ENCODE results near the gene CES4A. TPM values are rescaled to one million over a fixed set of nuclear protein-coding genes. Genes with fewer than 3 reads are reported as not detected.
A peak's percentile ranks its signal among the peaks of the same experiment; 100 is the strongest.
"Not testable (repeated sequence)": the region's sequence is repeated elsewhere in the genome, so short reads cannot be mapped to it uniquely, and the experiment has no call there.

Gene CES4A
- total RNA-seq (10 to 100 TPM; 17.8 to 20.0 TPM), total RNA-seq (13.7 to 23.8 reads per million in 2 donors)

GRCh38 chr16:66988197-66988788 lies at the start of gene CES4A:
TSS of gene CES4A (plus strand) at chr16:66988589. CDS start at chr16:66988773, 184 bp downstream.
- H3K36me3 Mint-ChIP-seq (ENCODE audit: low read depth): no peaks in the 10 kb centered on the region
- H3K4me3 Mint-ChIP-seq: no peak within 1 kb of the TSS
- DNase-seq: no peak
- no peaks in the 10 kb centered on the region for H3K27me3 Mint-ChIP-seq
- H3K27ac Mint-ChIP-seq: no peak within 1 kb of the TSS
- no peaks in the 10 kb centered on the region for H3K9me3 ChIP-seq (ENCODE audit: control insufficient read depth, low read length, poor library complexity, severe bottlenecking)
- ATAC-seq: no peak
- H3K4me1 Mint-ChIP-seq: peaks cover 25% of the 10 kb centered on the region

GRCh38 chr16:66939366-66939765 lies 49.0 kb upstream of the CES4A start:
- Mint-ChIP-seq H3K27me3 (no peaks in the 10 kb centered on the region), H3K4me1 (peaks cover 19% of the 10 kb centered on the region), H3K4me3 (no peak overlapping the region), H3K27ac (no peak overlapping the region), H3K36me3 (ENCODE audit: low read depth) (peaks cover 6% of the 10 kb centered on the region)
- DNase-seq (no peak), ATAC-seq (no peak)
- H3K9me3 ChIP-seq (ENCODE audit: control insufficient read depth, low read length, poor library complexity, severe bottlenecking): no peaks in the 10 kb centered on the region

GRCh38 chr16:66940236-66940635 lies 48.2 kb upstream of the CES4A start:
- H3K4me1 Mint-ChIP-seq: peaks cover 16% of the 10 kb centered on the region
- H3K4me3 Mint-ChIP-seq: no peak overlapping the region
- H3K27me3 Mint-ChIP-seq: no peaks in the 10 kb centered on the region
- H3K36me3 Mint-ChIP-seq (ENCODE audit: low read depth): peaks cover 6% of the 10 kb centered on the region
- no peak overlapping the region for H3K27ac Mint-ChIP-seq
- ATAC-seq (no peak), DNase-seq (no peak)
- no peaks in the 10 kb centered on the region for H3K9me3 ChIP-seq (ENCODE audit: control insufficient read depth, low read length, poor library complexity, severe bottlenecking)

GRCh38 chr16:66942981-66943380 lies 45.4 kb upstream of the CES4A start:
- DNase-seq: no peak
- H3K9me3 ChIP-seq (ENCODE audit: control insufficient read depth, low read length, poor library complexity, severe bottlenecking): no peaks in the 10 kb centered on the region
- peaks cover 6% of the 10 kb centered on the region for H3K36me3 Mint-ChIP-seq (ENCODE audit: low read depth)
- peaks cover 10% of the 10 kb centered on the region for H3K4me1 Mint-ChIP-seq
- no peak for ATAC-seq
- H3K27me3 Mint-ChIP-seq: no peaks in the 10 kb centered on the region
- no peak overlapping the region for H3K27ac Mint-ChIP-seq
- H3K4me3 Mint-ChIP-seq: no peak overlapping the region

GRCh38 chr16:66943426-66944053 lies 44.8 kb upstream of the CES4A start:
- DNase-seq: no peak

GRCh38 chr16:66944054-66944441 lies 44.3 kb upstream of the CES4A start:
- H3K4me3 Mint-ChIP-seq: no peak overlapping the region
- peaks cover 6% of the 10 kb centered on the region for H3K36me3 Mint-ChIP-seq (ENCODE audit: low read depth)

More at GRCh38 chr16:66943426-66944053, 44.8 kb upstream of the CES4A start:
- H3K9me3 ChIP-seq (ENCODE audit: control insufficient read depth, low read length, poor library complexity, severe bottlenecking): no peaks in the 10 kb centered on the region
- H3K27ac Mint-ChIP-seq: peak overlapping the region; percentile 37
- H3K4me1 Mint-ChIP-seq: peaks cover 15% of the 10 kb centered on the region
- H3K36me3 Mint-ChIP-seq (ENCODE audit: low read depth): peaks cover 6% of the 10 kb centered on the region
- H3K27me3 Mint-ChIP-seq: peaks cover 6% of the 10 kb centered on the region
- no peak for ATAC-seq
- no peak overlapping the region for H3K4me3 Mint-ChIP-seq

GRCh38 chr16:66944971-66945370 lies 43.4 kb upstream of the CES4A start:
- H3K9me3 ChIP-seq (ENCODE audit: control insufficient read depth, low read length, poor library complexity, severe bottlenecking); H3K36me3 Mint-ChIP-seq (ENCODE audit: low read depth); ATAC-seq: not testable (repeated sequence)

More at GRCh38 chr16:66944054-66944441, 44.3 kb upstream of the CES4A start:
- Mint-ChIP-seq H3K27ac (peak overlapping the region; percentile 37), H3K27me3 (peaks cover 11% of the 10 kb centered on the region), H3K4me1 (peaks cover 18% of the 10 kb centered on the region)
- no peak for ATAC-seq
- H3K9me3 ChIP-seq (ENCODE audit: control insufficient read depth, low read length, poor library complexity, severe bottlenecking): no peaks in the 10 kb centered on the region
- DNase-seq: no peak

GRCh38 chr16:66945939-66946338 lies 42.5 kb upstream of the CES4A start:
- H3K4me1 Mint-ChIP-seq: peaks cover 24% of the 10 kb centered on the region
- DNase-seq: no peak
- no peak overlapping the region for H3K4me3 Mint-ChIP-seq
- no peak for ATAC-seq
- no peak overlapping the region for H3K27ac Mint-ChIP-seq
- H3K27me3 Mint-ChIP-seq: peaks cover 25% of the 10 kb centered on the region
- H3K9me3 ChIP-seq (ENCODE audit: control insufficient read depth, low read length, poor library complexity, severe bottlenecking): no peaks in the 10 kb centered on the region
- peaks cover 6% of the 10 kb centered on the region for H3K36me3 Mint-ChIP-seq (ENCODE audit: low read depth)

More at GRCh38 chr16:66944971-66945370, 43.4 kb upstream of the CES4A start:
- H3K27ac Mint-ChIP-seq: peak overlapping the region; percentile 39
- H3K4me3 Mint-ChIP-seq, DNase-seq: not testable (repeated sequence)
- H3K27me3 Mint-ChIP-seq: peaks cover 20% of the 10 kb centered on the region
- H3K4me1 Mint-ChIP-seq: peaks cover 20% of the 10 kb centered on the region

- H3K27ac Mint-ChIP-seq: peak overlapping the region; percentile 89
- H3K4me3 Mint-ChIP-seq: peak overlapping the region; percentile 43
- peaks cover 3% of the 10 kb centered on the region for H3K9me3 ChIP-seq (ENCODE audit: control insufficient read depth, low read length, poor library complexity, severe bottlenecking)
- H3K4me1 Mint-ChIP-seq: peaks cover 24% of the 10 kb centered on the region
- DNase-seq: no peak
- no peak for ATAC-seq
- H3K36me3 Mint-ChIP-seq (ENCODE audit: low read depth): peaks cover 6% of the 10 kb centered on the region
- H3K27me3 Mint-ChIP-seq: peaks cover 30% of the 10 kb centered on the region
These were observed 41.8 kb upstream of the CES4A start for GRCh38 chr16:66946541-66946940.

- H3K4me1 Mint-ChIP-seq: peaks cover 24% of the 10 kb centered on the region
- no peak for DNase-seq
- H3K9me3 ChIP-seq (ENCODE audit: control insufficient read depth, low read length, poor library complexity, severe bottlenecking): peaks cover 4% of the 10 kb centered on the region
- H3K27me3 Mint-ChIP-seq: peaks cover 34% of the 10 kb centered on the region
- peaks cover 6% of the 10 kb centered on the region for H3K36me3 Mint-ChIP-seq (ENCODE audit: low read depth)
- peak overlapping the region; percentile 43 for H3K4me3 Mint-ChIP-seq
- ATAC-seq: no peak
- H3K27ac Mint-ChIP-seq: peak overlapping the region; percentile 89
These were observed 41.5 kb upstream of the CES4A start for GRCh38 chr16:66946974-66947301.

GRCh38 chr16:66947302-66948065 lies 40.9 kb upstream of the CES4A start:
- peak overlapping the region; percentile 89 for H3K4me3 Mint-ChIP-seq
- H3K4me1 Mint-ChIP-seq: peaks cover 24% of the 10 kb centered on the region
- DNase-seq (peak; percentile 62 to 81 (median 68)), ATAC-seq (peak; percentile 94)
- H3K9me3 ChIP-seq (ENCODE audit: control insufficient read depth, low read length, poor library complexity, severe bottlenecking): peaks cover 4% of the 10 kb centered on the region
- peak overlapping the region; percentile 89 for H3K27ac Mint-ChIP-seq
- peaks cover 3% of the 10 kb centered on the region for H3K36me3 Mint-ChIP-seq (ENCODE audit: low read depth)
- peaks cover 34% of the 10 kb centered on the region for H3K27me3 Mint-ChIP-seq

GRCh38 chr16:66948134-66948836 lies 40.1 kb upstream of the CES4A start:
- H3K36me3 Mint-ChIP-seq (ENCODE audit: low read depth): no peaks in the 10 kb centered on the region
- no peak overlapping the region for H3K27ac Mint-ChIP-seq
- H3K9me3 ChIP-seq (ENCODE audit: control insufficient read depth, low read length, poor library complexity, severe bottlenecking): peaks cover 4% of the 10 kb centered on the region
- ATAC-seq (peak; percentile 16), DNase-seq (no peak)
- peak overlapping the region; percentile 89 for H3K4me3 Mint-ChIP-seq
- H3K4me1 Mint-ChIP-seq: peaks cover 24% of the 10 kb centered on the region
- H3K27me3 Mint-ChIP-seq: peaks cover 40% of the 10 kb centered on the region

GRCh38 chr16:66948837-66949225 lies 39.6 kb upstream of the CES4A start:
- H3K4me3 Mint-ChIP-seq: no peak overlapping the region
- DNase-seq: no peak
- no peak for ATAC-seq
- H3K9me3 ChIP-seq (ENCODE audit: control insufficient read depth, low read length, poor library complexity, severe bottlenecking): peaks cover 4% of the 10 kb centered on the region
- peaks cover 24% of the 10 kb centered on the region for H3K4me1 Mint-ChIP-seq
- H3K36me3 Mint-ChIP-seq (ENCODE audit: low read depth): no peaks in the 10 kb centered on the region
- no peak overlapping the region for H3K27ac Mint-ChIP-seq
- peaks cover 44% of the 10 kb centered on the region for H3K27me3 Mint-ChIP-seq
